ENCODE measurements around the gene TTC33.
"Not testable (repeated sequence)": the region's sequence is repeated elsewhere in the genome, so short reads cannot be mapped to it uniquely, and the experiment has no call there.

TTC33 gene

GRCh38 chr5:40679148-40679912 is 76.4 kb downstream of the TTC33 start:
- DNase-seq, result peak; percentile 83 to 86

- no peak for DNase-seq
These were observed 77.2 kb downstream of the TTC33 start for GRCh38 chr5:40678460-40679147.

- DNase-seq, result peak in 1 of 2 donors; percentile 68
These were observed 77.7 kb downstream of the TTC33 start for GRCh38 chr5:40678026-40678425.

GRCh38 chr5:40677456-40677855 is 78.3 kb downstream of the TTC33 start:
- no peak for DNase-seq

- DNase-seq, result no peak
These were observed 79.0 kb downstream of the TTC33 start for GRCh38 chr5:40676613-40677343.

- no peak for DNase-seq
These were observed 80.2 kb downstream of the TTC33 start for GRCh38 chr5:40675396-40676133.

- no peak for DNase-seq
These were observed 81.0 kb downstream of the TTC33 start for GRCh38 chr5:40674661-40675235.

- peak in 1 of 2 donors; percentile 83 for DNase-seq
These were observed 83.3 kb downstream of the TTC33 start for GRCh38 chr5:40672425-40672824.

GRCh38 chr5:40669606-40670390 is 86.0 kb downstream of the TTC33 start:
- DNase-seq, result no peak

- DNase-seq, result no peak
These were observed 88.5 kb downstream of the TTC33 start for GRCh38 chr5:40667161-40667663.

GRCh38 chr5:40666657-40667056 is 89.1 kb downstream of the TTC33 start:
- no peak for DNase-seq

GRCh38 chr5:40665635-40666298 is 90.0 kb downstream of the TTC33 start:
- no peak for DNase-seq

GRCh38 chr5:40660751-40661150 is 95.0 kb downstream of the TTC33 start:
- no peak for DNase-seq

GRCh38 chr5:40656766-40657165 is 99.0 kb downstream of the TTC33 start:
- no peak for DNase-seq

GRCh38 chr5:40656091-40656490 is 99.7 kb downstream of the TTC33 start:
- not testable (repeated sequence) for DNase-seq

- peak in 1 of 2 donors; percentile 72 for DNase-seq
These were observed 100.6 kb downstream of the TTC33 start for GRCh38 chr5:40655138-40655537.

GRCh38 chr5:40654377-40654991 is 101.3 kb downstream of the TTC33 start:
- DNase-seq, result no peak

- DNase-seq, result no peak
These were observed 102.3 kb downstream of the TTC33 start for GRCh38 chr5:40653221-40654022.

GRCh38 chr5:40652441-40653220 is 103.1 kb downstream of the TTC33 start:
- DNase-seq, result no peak
